GM21423 (cell line): ENCODE measurements around the gene MRPL1.
A peak's percentile ranks its signal among the peaks of the same experiment; 100 is the strongest.
"Not testable (repeated sequence)": the region's sequence is repeated elsewhere in the genome, so short reads cannot be mapped to it uniquely, and the experiment has no call there.

Experiments used
- ATAC-seq: cut with Tn5 transposase; IDR thresholded peaks from one replicate; pipeline ENCODE4 v1.9.1; 2021; ENCODE audit warnings: mild to moderate bottlenecking, moderate library complexity; ENCODE audit not compliant: unreplicated experiment

MRPL1 gene

GRCh38 chr4:77849278-77849965, 13.2 kb upstream of the MRPL1 start:
- no peak for ATAC-seq

- ATAC-seq = peak; percentile 97
These were observed 9.6 kb upstream of the MRPL1 start for GRCh38 chr4:77852892-77853495.

- no peak for ATAC-seq
These were observed 8.1 kb upstream of the MRPL1 start for GRCh38 chr4:77854431-77855111.

- no peak for ATAC-seq
These were observed 6.5 kb upstream of the MRPL1 start for GRCh38 chr4:77856152-77856551.

GRCh38 chr4:77859256-77859655, 3.4 kb upstream of the MRPL1 start:
- no peak for ATAC-seq

- ATAC-seq = no peak
These were observed 1.1 kb upstream of the MRPL1 start for GRCh38 chr4:77861495-77861894.

GRCh38 chr4:77863341-77863740, 711 bp downstream of the MRPL1 start:
- not testable (repeated sequence) for ATAC-seq

- ATAC-seq = no peak
These were observed 2.6 kb downstream of the MRPL1 start for GRCh38 chr4:77865259-77865658.

- ATAC-seq = no peak
These were observed 10.3 kb downstream of the MRPL1 start for GRCh38 chr4:77872723-77873445.

GRCh38 chr4:77877167-77877566, 14.5 kb downstream of the MRPL1 start:
- no peak for ATAC-seq

- ATAC-seq = no peak
These were observed 15.3 kb downstream of the MRPL1 start for GRCh38 chr4:77877771-77878565.

- ATAC-seq = no peak
These were observed 18.2 kb downstream of the MRPL1 start for GRCh38 chr4:77880784-77881183.

- ATAC-seq = no peak
These were observed 19.0 kb downstream of the MRPL1 start for GRCh38 chr4:77881460-77882295.

- no peak for ATAC-seq
These were observed 30.8 kb downstream of the MRPL1 start for GRCh38 chr4:77893451-77893850.

GRCh38 chr4:77899607-77900006, 37.0 kb downstream of the MRPL1 start:
- ATAC-seq = no peak

GRCh38 chr4:77903186-77903585, 40.6 kb downstream of the MRPL1 start:
- ATAC-seq = no peak

GRCh38 chr4:77905651-77906263, 43.1 kb downstream of the MRPL1 start:
- ATAC-seq = no peak

GRCh38 chr4:77910676-77911075, 48.0 kb downstream of the MRPL1 start:
- no peak for ATAC-seq

GRCh38 chr4:77911091-77911490, 48.5 kb downstream of the MRPL1 start:
- ATAC-seq = no peak
